Activated CD4-positive, alpha-beta T cell treated with anti-CD3 and anti-CD28 coated beads for 4 hours (primary cell): ENCODE data around the gene PRDM5.

Experiments used
- DNase-seq, 2 donors: peaks; one replicate each; pipeline ENCODE4 v3.0.0-alpha.2; 2020

PRDM5 gene

GRCh38 chr4:120922381-120923206 is at the start of gene PRDM5:
PRDM5 (minus strand) TSS chr4:120922726; CDS start chr4:120922608, 118 bp downstream.
- DNase-seq, result peak; percentile 6

GRCh38 chr4:120971884-120972283 is 49.4 kb upstream of the PRDM5 start:
- no peak for DNase-seq

- DNase-seq, result no peak
Measured at GRCh38 chr4:120965938-120966337, 43.4 kb upstream of the PRDM5 start.

- DNase-seq, result no peak
Measured at GRCh38 chr4:120964596-120964995, 42.1 kb upstream of the PRDM5 start.

GRCh38 chr4:120963449-120963848 is 40.9 kb upstream of the PRDM5 start:
- DNase-seq, result no peak

GRCh38 chr4:120960656-120961267 is 38.2 kb upstream of the PRDM5 start:
- no peak for DNase-seq

GRCh38 chr4:120948382-120948781 is 25.9 kb upstream of the PRDM5 start:
- no peak for DNase-seq

- no peak for DNase-seq
Measured at GRCh38 chr4:120942776-120943175, 20.2 kb upstream of the PRDM5 start.

- no peak for DNase-seq
Measured at GRCh38 chr4:120940547-120940946, 18.0 kb upstream of the PRDM5 start.

GRCh38 chr4:120939693-120940092 is 17.2 kb upstream of the PRDM5 start:
- no peak for DNase-seq

- no peak for DNase-seq
Measured at GRCh38 chr4:120929847-120930246, 7.3 kb upstream of the PRDM5 start.

- no peak for DNase-seq
Measured at GRCh38 chr4:120927801-120928409, 5.4 kb upstream of the PRDM5 start.

- DNase-seq, result no peak
Measured at GRCh38 chr4:120926358-120927025, 4.0 kb upstream of the PRDM5 start.

- DNase-seq, result no peak
Measured at GRCh38 chr4:120924931-120925330, 2.4 kb upstream of the PRDM5 start.

GRCh38 chr4:120923207-120923522 is 639 bp upstream of the PRDM5 start:
- DNase-seq, result no peak

GRCh38 chr4:120921456-120922380 is 808 bp downstream of the PRDM5 start:
- DNase-seq, result peak; percentile 48 to 53

- no peak for DNase-seq
Measured at GRCh38 chr4:120920666-120921065, 1.9 kb downstream of the PRDM5 start.

GRCh38 chr4:120919358-120919757 is 3.2 kb downstream of the PRDM5 start:
- DNase-seq, result no peak

- DNase-seq, result no peak
Measured at GRCh38 chr4:120918788-120919187, 3.7 kb downstream of the PRDM5 start.

GRCh38 chr4:120918092-120918491 is 4.4 kb downstream of the PRDM5 start:
- DNase-seq, result no peak

GRCh38 chr4:120916937-120917336 is 5.6 kb downstream of the PRDM5 start:
- DNase-seq, result no peak

GRCh38 chr4:120915336-120915735 is 7.2 kb downstream of the PRDM5 start:
- no peak for DNase-seq

GRCh38 chr4:120903419-120903818 is 19.1 kb downstream of the PRDM5 start:
- DNase-seq, result no peak
